SK-N-DZ (cell line): ENCODE data around the gene ASXL3.
A peak's percentile ranks its signal among the peaks of the same experiment; 100 is the strongest.

Experiments used
- DNase-seq: peaks from one replicate; pipeline ENCODE4 v3.0.0-alpha.2; 2015; ENCODE audit warnings: low spot score

ASXL3 gene

GRCh38 chr18:33716061-33716683, 138.2 kb downstream of the ASXL3 start:
- DNase-seq: no peak

- DNase-seq: no peak
Observed at GRCh38 chr18:33717339-33717738, 139.3 kb downstream of the ASXL3 start.

GRCh38 chr18:33720133-33720532, 142.1 kb downstream of the ASXL3 start:
- no peak for DNase-seq

- no peak for DNase-seq
Observed at GRCh38 chr18:33729556-33729955, 151.5 kb downstream of the ASXL3 start.

- DNase-seq: no peak
Observed at GRCh38 chr18:33733376-33733775, 155.4 kb downstream of the ASXL3 start.

- DNase-seq: no peak
Observed at GRCh38 chr18:33735428-33735827, 157.4 kb downstream of the ASXL3 start.

- no peak for DNase-seq
Observed at GRCh38 chr18:33741760-33742159, 163.7 kb downstream of the ASXL3 start.

GRCh38 chr18:33744032-33744697, 166.1 kb downstream of the ASXL3 start:
- no peak for DNase-seq

GRCh38 chr18:33745151-33745795, 167.3 kb downstream of the ASXL3 start:
- no peak for DNase-seq

GRCh38 chr18:33745871-33746545, 168.0 kb downstream of the ASXL3 start:
- no peak for DNase-seq

- DNase-seq: no peak
Observed at GRCh38 chr18:33749834-33750233, 171.8 kb downstream of the ASXL3 start.

- DNase-seq: no peak
Observed at GRCh38 chr18:33750366-33750765, 172.3 kb downstream of the ASXL3 start.

GRCh38 chr18:33751613-33752221, 173.7 kb downstream of the ASXL3 start:
- DNase-seq: no peak

- DNase-seq: no peak
Observed at GRCh38 chr18:33755391-33755790, 177.4 kb downstream of the ASXL3 start.

GRCh38 chr18:33755931-33756560, 178.0 kb downstream of the ASXL3 start:
- no peak for DNase-seq

- DNase-seq: no peak
Observed at GRCh38 chr18:33757037-33757436, 179.0 kb downstream of the ASXL3 start.

GRCh38 chr18:33761363-33761762, 183.3 kb downstream of the ASXL3 start:
- peak; percentile 28 for DNase-seq

- no peak for DNase-seq
Observed at GRCh38 chr18:33781429-33781828, 203.4 kb downstream of the ASXL3 start.
